ENCODE data around the gene MAD1L1. TPM values are rescaled to one million over a fixed set of nuclear protein-coding genes. Genes with fewer than 3 reads are reported as not detected.
"Not testable (repeated sequence)": the region's sequence is repeated elsewhere in the genome, so short reads cannot be mapped to it uniquely, and the experiment has no call there.

Gene MAD1L1
- total and polyA plus RNA-seq, 5 donors from 2014 or later, result 225 to 380 (median 300) TPM

DNA sequence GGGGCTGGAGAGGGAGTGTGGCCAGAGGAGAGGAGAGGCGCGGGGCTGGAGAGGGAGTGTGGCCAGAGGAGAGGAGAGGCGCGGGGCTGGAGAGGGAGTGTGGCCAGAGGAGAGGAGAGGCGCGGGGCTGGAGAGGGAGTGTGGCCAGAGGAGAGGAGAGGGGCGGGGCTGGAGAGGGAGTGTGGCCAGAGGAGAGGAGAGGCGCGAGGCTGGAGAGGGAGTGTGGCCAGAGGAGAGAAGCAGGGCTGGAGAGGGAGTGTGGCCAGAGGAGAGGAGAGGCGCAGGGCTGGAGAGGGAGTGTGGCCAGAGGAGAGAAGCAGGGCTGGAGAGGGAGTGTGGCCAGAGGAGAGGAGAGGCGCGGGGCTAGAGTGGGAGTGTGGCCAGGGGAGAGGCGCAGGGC, 174.5 kb downstream of the MAD1L1 start:
- ATAC-seq (ENCODE audit: low read depth in 2 of 2); H3K27me3 Mint-ChIP-seq; H3K4me1 Mint-ChIP-seq; H3K27ac Mint-ChIP-seq; H3K4me3 Mint-ChIP-seq; H3K9me3 ChIP-seq (ENCODE audit: control insufficient read depth in 2 of 2, low read length in 2 of 2); H3K4me1 ChIP-seq (ENCODE audit: control insufficient read depth, insufficient read depth, low read length, poor library complexity, severe bottlenecking); H3K4me3 ChIP-seq (ENCODE audit: low read depth, low read length); H3K9me3 Mint-ChIP-seq; H3K27ac ChIP-seq (ENCODE audit: insufficient read depth, low read length, poor library complexity, severe bottlenecking); H3K36me3 ChIP-seq (ENCODE audit: control insufficient read depth, insufficient read depth, low read length); H3K27me3 ChIP-seq (ENCODE audit: control insufficient read depth, insufficient read depth, low read length); DNase-seq: not testable (repeated sequence)
- peaks cover 16% of the 10 kb centered on the region for H3K36me3 Mint-ChIP-seq

DNA sequence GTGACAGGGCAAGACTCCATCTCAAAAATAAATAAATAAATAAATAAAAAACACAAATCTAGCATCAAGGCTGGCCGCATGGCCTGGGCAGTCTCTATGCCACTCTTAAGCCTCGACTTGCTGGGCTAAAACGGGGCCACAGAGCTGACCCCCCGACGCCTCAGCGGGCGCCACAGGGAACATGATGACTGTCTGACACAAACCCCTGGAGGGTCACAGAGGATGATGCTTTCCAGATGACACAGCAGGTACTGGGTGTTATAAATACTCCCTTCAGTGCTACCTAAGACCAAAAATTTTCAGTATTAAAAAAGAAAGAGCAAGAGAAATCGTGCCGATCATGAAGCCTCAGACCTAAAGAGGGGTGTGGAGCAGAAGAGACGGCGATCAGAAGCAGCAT, 176.8 kb downstream of the MAD1L1 start:
- H3K9me3 ChIP-seq (ENCODE audit: control insufficient read depth in 2 of 2, low read length in 2 of 2), result no peaks in the 10 kb centered on the region
- DNase-seq (no peak), ATAC-seq (ENCODE audit: low read depth in 2 of 2) (no peak)
- H3K27ac Mint-ChIP-seq, result peak overlapping the region in 1 of 3 donors; percentile 68
- no peaks in the 10 kb centered on the region for H3K4me1 ChIP-seq (ENCODE audit: control insufficient read depth, insufficient read depth, low read length, poor library complexity, severe bottlenecking)
- peaks cover 0 to 4% (median under 1%) of the 10 kb centered on the region in 4 donors for H3K4me1 Mint-ChIP-seq
- peaks cover 0 to 10% (median 0%) of the 10 kb centered on the region in 7 donors for H3K9me3 Mint-ChIP-seq
- H3K36me3 ChIP-seq (ENCODE audit: control insufficient read depth, insufficient read depth, low read length), result peaks cover 4% of the 10 kb centered on the region
- no peaks in the 10 kb centered on the region for H3K27me3 Mint-ChIP-seq
- peaks cover 9% of the 10 kb centered on the region for H3K36me3 Mint-ChIP-seq
- no peaks in the 10 kb centered on the region for H3K27me3 ChIP-seq (ENCODE audit: control insufficient read depth, insufficient read depth, low read length)
- H3K27ac ChIP-seq (ENCODE audit: insufficient read depth, low read length, poor library complexity, severe bottlenecking), result no peak overlapping the region
- H3K4me3 Mint-ChIP-seq, result peak overlapping the region in 1 of 4 donors; percentile 44
- no peak overlapping the region for H3K4me3 ChIP-seq (ENCODE audit: low read depth, low read length)

DNA sequence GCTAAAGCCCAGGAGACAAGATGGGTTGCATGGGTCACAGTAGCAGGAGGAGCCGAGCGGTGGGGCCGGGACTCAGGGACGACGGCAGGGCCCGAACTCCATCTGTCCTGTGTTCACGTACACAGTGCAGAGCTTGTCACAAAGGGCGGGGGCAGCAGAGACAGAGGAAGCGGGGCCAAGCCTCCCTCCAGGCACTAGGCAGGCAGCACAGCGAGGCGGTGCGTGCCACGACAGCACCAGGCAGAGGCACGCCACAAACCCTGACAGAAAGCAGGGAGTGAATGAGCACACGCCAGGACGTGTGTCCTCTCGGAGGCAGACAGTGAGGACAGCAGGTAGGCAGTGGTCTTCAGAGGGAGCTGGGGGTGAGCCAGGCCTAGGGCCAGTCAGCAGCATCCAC, 177.8 kb downstream of the MAD1L1 start:
- Mint-ChIP-seq H3K9me3 (peaks cover 0 to 5% (median 0%) of the 10 kb centered on the region in 7 donors), H3K4me3 (no peak overlapping the region), H3K4me1 (peaks cover 0 to 5% (median under 1%) of the 10 kb centered on the region in 4 donors), H3K27me3 (no peaks in the 10 kb centered on the region), H3K27ac (peak overlapping the region in 1 of 3 donors; percentile 85), H3K36me3 (peaks cover 9% of the 10 kb centered on the region)
- H3K4me1 ChIP-seq (ENCODE audit: control insufficient read depth, insufficient read depth, low read length, poor library complexity, severe bottlenecking), result peaks cover 7% of the 10 kb centered on the region
- H3K27ac ChIP-seq (ENCODE audit: insufficient read depth, low read length, poor library complexity, severe bottlenecking), result no peak overlapping the region
- H3K9me3 ChIP-seq (ENCODE audit: control insufficient read depth in 2 of 2, low read length in 2 of 2), result no peaks in the 10 kb centered on the region
- no peak for DNase-seq
- H3K27me3 ChIP-seq (ENCODE audit: control insufficient read depth, insufficient read depth, low read length), result no peaks in the 10 kb centered on the region
- peaks cover 4% of the 10 kb centered on the region for H3K36me3 ChIP-seq (ENCODE audit: control insufficient read depth, insufficient read depth, low read length)
- no peak for ATAC-seq (ENCODE audit: low read depth in 2 of 2)
- no peak overlapping the region for H3K4me3 ChIP-seq (ENCODE audit: low read depth, low read length)

DNA sequence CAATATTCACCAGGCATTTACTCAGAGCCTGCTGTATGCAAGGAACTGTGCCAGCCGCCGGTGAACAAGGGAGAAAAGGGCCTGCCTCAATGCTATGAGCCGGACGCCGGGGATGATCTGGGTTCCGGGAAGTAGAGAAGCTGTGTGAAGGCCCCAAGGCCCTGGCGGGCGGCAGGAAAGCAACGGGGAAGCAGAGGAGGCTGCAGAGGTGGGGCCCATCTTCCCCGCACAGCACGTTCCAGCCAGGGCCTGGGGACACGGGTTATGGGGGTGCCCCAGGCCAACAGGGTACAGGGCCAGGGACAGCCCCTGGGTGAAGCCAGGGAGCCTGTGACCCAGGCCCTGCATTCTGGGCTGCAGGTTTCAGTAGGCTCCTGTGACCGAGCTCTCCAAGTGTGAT, 179.3 kb downstream of the MAD1L1 start:
- H3K27ac ChIP-seq (ENCODE audit: insufficient read depth, low read length, poor library complexity, severe bottlenecking), result no peak overlapping the region
- Mint-ChIP-seq H3K27ac (no peak overlapping the region), H3K27me3 (no peaks in the 10 kb centered on the region), H3K36me3 (peaks cover 4% of the 10 kb centered on the region), H3K9me3 (peaks cover 0 to 2% (median 0%) of the 10 kb centered on the region in 7 donors), H3K4me3 (no peak overlapping the region), H3K4me1 (peaks cover 0 to 5% (median under 1%) of the 10 kb centered on the region in 4 donors)
- H3K4me3 ChIP-seq (ENCODE audit: low read depth, low read length), result no peak overlapping the region
- H3K36me3 ChIP-seq (ENCODE audit: control insufficient read depth, insufficient read depth, low read length), result peaks cover 4% of the 10 kb centered on the region
- no peak for ATAC-seq (ENCODE audit: low read depth in 2 of 2)
- no peaks in the 10 kb centered on the region for H3K27me3 ChIP-seq (ENCODE audit: control insufficient read depth, insufficient read depth, low read length)
- no peaks in the 10 kb centered on the region for H3K9me3 ChIP-seq (ENCODE audit: control insufficient read depth in 2 of 2, low read length in 2 of 2)
- no peak for DNase-seq
- peaks cover 7% of the 10 kb centered on the region for H3K4me1 ChIP-seq (ENCODE audit: control insufficient read depth, insufficient read depth, low read length, poor library complexity, severe bottlenecking)

DNA sequence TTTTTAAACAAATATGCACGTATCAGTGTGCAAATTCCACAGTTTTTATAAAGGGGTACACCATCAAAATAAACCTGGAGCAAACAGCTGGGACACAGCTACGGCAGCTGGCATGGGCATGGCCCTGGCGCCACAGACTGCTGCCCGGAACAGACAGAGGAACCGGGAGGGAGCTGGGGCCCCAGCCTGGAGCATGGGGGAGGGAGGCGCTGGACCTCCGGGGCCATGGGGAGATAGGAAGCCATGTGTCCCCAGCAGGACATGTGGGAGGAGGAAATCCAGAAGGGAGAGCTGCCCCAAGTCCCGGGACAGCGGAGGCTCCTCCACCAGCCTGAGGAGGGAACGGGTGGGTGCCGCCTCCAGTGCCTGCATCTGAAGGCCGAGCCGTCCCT, 180.1 kb downstream of the MAD1L1 start:
- H3K4me3 Mint-ChIP-seq, result no peak overlapping the region
- DNase-seq (no peak), ATAC-seq (ENCODE audit: low read depth in 2 of 2) (no peak)
- H3K4me1 Mint-ChIP-seq, result peaks cover 0 to 5% (median 3%) of the 10 kb centered on the region in 4 donors
- H3K9me3 ChIP-seq (ENCODE audit: control insufficient read depth in 2 of 2, low read length in 2 of 2), result no peaks in the 10 kb centered on the region
- peaks cover 0 to under 1% (median 0%) of the 10 kb centered on the region in 7 donors for H3K9me3 Mint-ChIP-seq
- peaks cover 4% of the 10 kb centered on the region for H3K36me3 ChIP-seq (ENCODE audit: control insufficient read depth, insufficient read depth, low read length)
- H3K4me1 ChIP-seq (ENCODE audit: control insufficient read depth, insufficient read depth, low read length, poor library complexity, severe bottlenecking), result peaks cover 7% of the 10 kb centered on the region
- H3K27me3 ChIP-seq (ENCODE audit: control insufficient read depth, insufficient read depth, low read length), result no peaks in the 10 kb centered on the region
- no peak overlapping the region for H3K27ac ChIP-seq (ENCODE audit: insufficient read depth, low read length, poor library complexity, severe bottlenecking)
- H3K4me3 ChIP-seq (ENCODE audit: low read depth, low read length), result no peak overlapping the region
- no peaks in the 10 kb centered on the region for H3K27me3 Mint-ChIP-seq
- H3K27ac Mint-ChIP-seq, result no peak overlapping the region
- H3K36me3 Mint-ChIP-seq, result peaks cover 4% of the 10 kb centered on the region

DNA sequence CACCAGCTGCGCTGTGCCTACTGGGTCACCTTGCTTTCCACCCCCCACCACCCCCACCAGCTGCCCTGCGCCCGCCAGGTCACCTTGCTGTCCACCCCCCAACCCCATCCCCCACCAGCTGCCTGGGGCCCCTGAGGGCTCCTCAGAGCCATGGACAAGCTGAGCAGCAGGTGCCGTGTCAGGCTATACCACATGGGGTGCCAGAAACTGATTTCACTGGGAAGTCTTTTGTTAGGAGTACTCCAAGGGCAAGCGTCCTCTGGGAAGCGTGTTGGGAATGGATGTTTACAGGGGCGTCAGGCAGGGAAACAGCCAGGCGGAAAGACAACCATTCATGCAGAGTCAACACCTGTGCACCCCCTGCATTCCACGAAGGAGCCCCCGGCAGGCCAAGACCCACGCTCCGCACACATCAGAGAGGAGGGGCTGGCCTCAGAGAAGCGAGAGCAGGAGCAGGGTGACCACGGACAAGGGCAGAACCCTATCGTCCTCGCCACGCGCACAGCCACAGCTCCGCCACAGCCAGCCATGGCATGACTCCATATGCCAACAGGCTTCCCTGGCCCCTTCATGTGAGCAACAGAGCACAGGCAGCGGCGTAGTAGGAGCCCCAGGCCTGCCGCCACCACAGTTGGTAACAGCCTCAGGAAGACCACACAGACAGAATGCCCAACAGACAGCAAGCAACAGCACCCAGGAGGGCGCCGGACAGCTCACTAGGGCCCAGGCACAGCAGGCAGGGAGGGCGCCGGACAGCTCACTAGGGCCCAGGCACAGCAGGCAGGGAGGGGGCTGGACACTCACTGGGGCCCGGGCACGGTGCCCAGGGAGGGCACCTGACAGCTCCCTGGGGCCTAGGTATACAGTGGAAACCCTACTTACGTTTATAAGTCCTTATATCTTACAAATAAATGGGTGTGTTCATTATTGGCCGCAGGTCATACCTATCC, 180.8 kb downstream of the MAD1L1 start:
- no peak overlapping the region for H3K27ac ChIP-seq (ENCODE audit: insufficient read depth, low read length, poor library complexity, severe bottlenecking)
- Mint-ChIP-seq H3K27ac (no peak overlapping the region), H3K27me3 (no peaks in the 10 kb centered on the region), H3K9me3 (no peaks in the 10 kb centered on the region), H3K4me1 (peaks cover 0 to 8% (median 3%) of the 10 kb centered on the region in 4 donors), H3K4me3 (no peak overlapping the region), H3K36me3 (peaks cover 4% of the 10 kb centered on the region)
- DNase-seq (no peak), ATAC-seq (ENCODE audit: low read depth in 2 of 2) (no peak)
- no peaks in the 10 kb centered on the region for H3K9me3 ChIP-seq (ENCODE audit: control insufficient read depth in 2 of 2, low read length in 2 of 2)
- H3K4me1 ChIP-seq (ENCODE audit: control insufficient read depth, insufficient read depth, low read length, poor library complexity, severe bottlenecking), result peaks cover 7% of the 10 kb centered on the region
- peaks cover 4% of the 10 kb centered on the region for H3K36me3 ChIP-seq (ENCODE audit: control insufficient read depth, insufficient read depth, low read length)
- no peak overlapping the region for H3K4me3 ChIP-seq (ENCODE audit: low read depth, low read length)
- no peaks in the 10 kb centered on the region for H3K27me3 ChIP-seq (ENCODE audit: control insufficient read depth, insufficient read depth, low read length)

DNA sequence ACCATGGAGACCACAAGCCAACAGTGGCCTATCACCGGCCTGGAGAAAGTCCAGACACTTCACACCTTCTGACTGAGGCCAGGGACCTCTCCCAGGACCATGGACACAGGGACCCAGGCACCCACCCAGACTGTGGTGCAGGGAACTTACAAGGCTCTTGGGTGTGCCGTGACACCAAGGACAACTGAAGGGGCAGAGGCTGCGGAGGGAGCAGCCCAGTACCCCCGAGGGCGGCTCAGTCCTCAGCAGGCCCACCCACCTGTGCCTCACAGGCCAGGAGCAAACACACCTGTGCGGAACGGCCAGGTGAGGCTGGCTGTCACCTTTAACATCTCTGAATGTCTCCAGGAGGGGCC, 182.3 kb downstream of the MAD1L1 start:
- H3K4me3 Mint-ChIP-seq, result no peak overlapping the region
- Histone ChIP-seq H3K36me3 (ENCODE audit: control insufficient read depth, insufficient read depth, low read length) (peaks cover 4% of the 10 kb centered on the region), H3K27ac (ENCODE audit: insufficient read depth, low read length, poor library complexity, severe bottlenecking) (no peak overlapping the region), H3K4me1 (ENCODE audit: control insufficient read depth, insufficient read depth, low read length, poor library complexity, severe bottlenecking) (peaks cover 7% of the 10 kb centered on the region), H3K4me3 (ENCODE audit: low read depth, low read length) (no peak overlapping the region), H3K27me3 (ENCODE audit: control insufficient read depth, insufficient read depth, low read length) (no peaks in the 10 kb centered on the region), H3K9me3 (ENCODE audit: control insufficient read depth in 2 of 2, low read length in 2 of 2) (no peaks in the 10 kb centered on the region)
- no peaks in the 10 kb centered on the region for H3K27me3 Mint-ChIP-seq
- no peak for DNase-seq
- no peak overlapping the region for H3K27ac Mint-ChIP-seq
- H3K4me1 Mint-ChIP-seq, result peaks cover 0 to 8% (median 3%) of the 10 kb centered on the region in 4 donors
- ATAC-seq (ENCODE audit: low read depth in 2 of 2), result peak in 1 of 2 donors; percentile 43
- H3K36me3 Mint-ChIP-seq, result peaks cover 4% of the 10 kb centered on the region
- H3K9me3 Mint-ChIP-seq, result no peaks in the 10 kb centered on the region
